VCaP (cell line): ENCODE measurements around the gene GPR34.
"Not testable (repeated sequence)": the region's sequence is repeated elsewhere in the genome, so short reads cannot be mapped to it uniquely, and the experiment has no call there.

Experiments
- H3K27ac ChIP-seq: fragments of 450-650 bp; 2 replicates; pipeline ENCODE4 v1.5.1; 2017
- CTCF ChIP-seq: fragments of 450-650 bp; conservative IDR thresholded peaks from 2 replicates; pipeline ENCODE4 v1.5.1; 2017; ENCODE audit warnings: mild to moderate bottlenecking, moderate library complexity

GPR34 gene

GRCh38 chrX:41688835-41689234, at the start of gene GPR34:
Gene GPR34, plus strand, starts transcription at chrX:41688973. Its CDS starts 6,661 bp downstream, at chrX:41695634.
- H3K27ac ChIP-seq: no peak within 1 kb of the TSS
- no peak for TF ChIP-seq CTCF

- not testable (repeated sequence) for H3K27ac ChIP-seq
These were observed 42.6 kb upstream of the GPR34 start for GRCh38 chrX:41646201-41646600.

GRCh38 chrX:41653125-41653524, 35.6 kb upstream of the GPR34 start:
- H3K27ac ChIP-seq: no peak overlapping the region
- TF ChIP-seq CTCF: no peak

GRCh38 chrX:41655101-41655500, 33.7 kb upstream of the GPR34 start:
- no peak for TF ChIP-seq CTCF
- H3K27ac ChIP-seq: no peak overlapping the region

GRCh38 chrX:41655631-41656030, 33.1 kb upstream of the GPR34 start:
- no peak for TF ChIP-seq CTCF
- no peak overlapping the region for H3K27ac ChIP-seq

- no peak for TF ChIP-seq CTCF
- no peak overlapping the region for H3K27ac ChIP-seq
These were observed 27.2 kb upstream of the GPR34 start for GRCh38 chrX:41661366-41662095.

- H3K27ac ChIP-seq: no peak overlapping the region
- no peak for TF ChIP-seq CTCF
These were observed 24.3 kb upstream of the GPR34 start for GRCh38 chrX:41664375-41664901.

GRCh38 chrX:41664908-41665307, 23.9 kb upstream of the GPR34 start:
- no peak overlapping the region for H3K27ac ChIP-seq

More at GRCh38 chrX:41664908-41665307, 23.9 kb upstream of the GPR34 start:
- no peak for TF ChIP-seq CTCF
